Hepatocyte (in vitro differentiated cells): Measurements from ENCODE around the gene SLC6A20. TPM values are rescaled to one million over a fixed set of nuclear protein-coding genes. Genes with fewer than 3 reads are reported as not detected.

Experiments
- DNase-seq: peaks from one replicate; pipeline ENCODE4 v3.0.0-alpha.2; 2016; ENCODE audit warnings: low spot score
- H2AFZ ChIP-seq: fragments of 200-600 bp; sonication (generic); 2 replicates; pipeline ENCODE4 v1.6.0; 2016; ENCODE audit warnings: antibody characterized with exemption, mild to moderate bottlenecking
- H3K27ac ChIP-seq: fragments of 200-600 bp; sonication (generic); 2 replicates; pipeline ENCODE4 v1.5.1; 2016; ENCODE audit warnings: mild to moderate bottlenecking
- H3K27me3 ChIP-seq: fragments of 200-600 bp; sonication (generic); 2 replicates; pipeline ENCODE4 v1.6.1; 2016
- H3K36me3 ChIP-seq: fragments of 200-600 bp; sonication (generic); replicated peaks from 2 replicates; pipeline ENCODE4 v1.5.1; 2016; ENCODE audit warnings: low read depth; ENCODE audit not compliant: insufficient read depth
- H3K4me1 ChIP-seq: fragments of 200-600 bp; sonication (generic); 2 replicates; pipeline ENCODE4 v1.5.1; 2016; ENCODE audit warnings: mild to moderate bottlenecking, moderate library complexity; ENCODE audit not compliant: insufficient read depth
- H3K4me2 ChIP-seq: fragments of 200-600 bp; sonication (generic); 2 replicates; pipeline ENCODE4 v1.6.0; 2016
- H3K4me3 ChIP-seq: fragments of 200-600 bp; sonication (generic); 2 replicates; pipeline ENCODE4 v1.5.1; 2016; ENCODE audit warnings: mild to moderate bottlenecking
- H3K79me2 ChIP-seq: fragments of 200-600 bp; sonication (generic); 2 replicates; pipeline ENCODE4 v1.6.0; 2017; ENCODE audit warnings: mild to moderate bottlenecking
- H3K9me2 ChIP-seq: fragments of 200-600 bp; sonication (generic); replicated peaks from 2 replicates; pipeline ENCODE4 v1.6.0; 2017; ENCODE audit warnings: mild to moderate bottlenecking; ENCODE audit not compliant: insufficient read depth
- H3K9me3 ChIP-seq: fragments of 200-600 bp; sonication (generic); 2 replicates; pipeline ENCODE4 v1.5.1; 2016; ENCODE audit warnings: low read depth, mild to moderate bottlenecking
- H4K20me1 ChIP-seq: fragments of 200-600 bp; sonication (generic); 2 replicates; pipeline ENCODE4 v1.6.0; 2016; ENCODE audit warnings: mild to moderate bottlenecking; ENCODE audit not compliant: insufficient read depth, poor library complexity, severe bottlenecking
- EZH2 ChIP-seq: fragments of 200-600 bp; sonication (generic); IDR thresholded peaks from 2 replicates; pipeline ENCODE4 v1.6.1; 2016; ENCODE audit warnings: antibody characterized with exemption, mild to moderate bottlenecking, borderline replicate concordance
- EZH2phosphoT487 ChIP-seq: fragments of 200-600 bp; sonication (generic); IDR thresholded peaks from one replicate; pipeline ENCODE4 v1.6.1; 2018; ENCODE audit warnings: antibody characterized with exemption, mild to moderate bottlenecking, low read depth, moderate library complexity; ENCODE audit not compliant: unreplicated experiment, severe bottlenecking
- WGBS: methylation state at CpG from one replicate; pipeline ENCODE4 v1.1.6; 2016; ENCODE audit warnings: low lambda C conversion rate; ENCODE audit errors: missing lambda C conversion rate; 5-methylcytosine and 5-hydroxymethylcytosine counted together
- polyA plus RNA-seq: library from polyadenylated mRNA; unstranded; fragments of >200 nt; fragmentation: Nextera tagmentation; extraction: Ambion mirVana; gene quantifications from 2 replicates; pipeline ENCODE4 v1.2.1, GENCODE V29; 2016
- total RNA-seq: library from RNA; depleted of rRNA; stranded (reverse); fragments of >200 nt; gene quantifications from 2 replicates; pipeline ENCODE4 v1.2.3, GENCODE V29; 2014
- TF ChIP-seq, protein P1 (sequence below): fragments of 200-600 bp; sonication (generic); IDR thresholded peaks from 2 replicates; pipeline ENCODE4 v1.5.1; 2016; ENCODE audit warnings: antibody characterized with exemption, mild to moderate bottlenecking; ENCODE audit not compliant: poor library complexity

Gene SLC6A20
- total and polyA plus RNA-seq, 2 experiments from 2014 or later, result 5.7 to 9.6 TPM

DNA sequence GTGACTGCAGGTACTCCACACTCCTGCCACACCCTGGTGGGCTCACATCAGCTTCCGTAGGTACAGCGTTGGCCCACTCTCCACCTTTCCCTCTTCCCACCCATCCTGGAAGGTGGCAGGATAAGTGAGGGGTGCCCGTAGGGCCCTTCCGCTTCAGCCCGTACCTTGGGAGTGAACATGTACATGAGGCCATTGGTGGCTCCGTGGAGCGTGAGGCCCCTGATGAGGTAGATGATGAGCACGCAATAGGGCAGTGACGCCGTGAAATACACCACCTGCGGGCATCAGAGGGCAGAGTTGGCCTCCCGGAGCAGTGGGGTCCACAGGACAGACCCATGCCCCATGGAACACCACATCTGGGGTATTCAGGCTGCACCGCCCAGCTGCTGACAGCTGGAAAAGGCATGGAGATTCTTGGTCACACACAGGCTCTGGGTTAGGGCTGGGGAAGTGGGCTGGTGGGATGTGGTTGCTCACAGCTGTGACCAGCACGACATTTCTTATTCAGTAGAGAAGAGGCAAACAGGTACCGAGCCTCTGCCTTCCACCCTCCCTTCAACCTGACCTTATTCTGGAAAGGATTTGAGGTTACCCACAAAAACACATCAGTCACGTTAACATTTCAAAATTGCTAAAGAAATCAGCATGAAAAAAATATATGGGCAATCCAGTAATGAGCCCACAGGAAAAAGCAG is 23.8 kb downstream of the SLC6A20 start:
- Histone ChIP-seq H3K36me3 (no peaks in the 10 kb centered on the region), H3K79me2 (no peaks in the 10 kb centered on the region), H4K20me1 (no peaks in the 10 kb centered on the region), H3K4me2 (no peak overlapping the region), H3K9me3 (no peaks in the 10 kb centered on the region), H2AFZ (no peak overlapping the region), H3K4me1 (peaks cover 22% of the 10 kb centered on the region), H3K27ac (peak overlapping the region; percentile 95), H3K9me2 (no peaks in the 10 kb centered on the region), H3K27me3 (no peaks in the 10 kb centered on the region), H3K4me3 (no peak overlapping the region)
- no peak for DNase-seq
- 95% methylated on average over 16 of the region's 16 CpGs for WGBS
- TF ChIP-seq, protein P1, sequence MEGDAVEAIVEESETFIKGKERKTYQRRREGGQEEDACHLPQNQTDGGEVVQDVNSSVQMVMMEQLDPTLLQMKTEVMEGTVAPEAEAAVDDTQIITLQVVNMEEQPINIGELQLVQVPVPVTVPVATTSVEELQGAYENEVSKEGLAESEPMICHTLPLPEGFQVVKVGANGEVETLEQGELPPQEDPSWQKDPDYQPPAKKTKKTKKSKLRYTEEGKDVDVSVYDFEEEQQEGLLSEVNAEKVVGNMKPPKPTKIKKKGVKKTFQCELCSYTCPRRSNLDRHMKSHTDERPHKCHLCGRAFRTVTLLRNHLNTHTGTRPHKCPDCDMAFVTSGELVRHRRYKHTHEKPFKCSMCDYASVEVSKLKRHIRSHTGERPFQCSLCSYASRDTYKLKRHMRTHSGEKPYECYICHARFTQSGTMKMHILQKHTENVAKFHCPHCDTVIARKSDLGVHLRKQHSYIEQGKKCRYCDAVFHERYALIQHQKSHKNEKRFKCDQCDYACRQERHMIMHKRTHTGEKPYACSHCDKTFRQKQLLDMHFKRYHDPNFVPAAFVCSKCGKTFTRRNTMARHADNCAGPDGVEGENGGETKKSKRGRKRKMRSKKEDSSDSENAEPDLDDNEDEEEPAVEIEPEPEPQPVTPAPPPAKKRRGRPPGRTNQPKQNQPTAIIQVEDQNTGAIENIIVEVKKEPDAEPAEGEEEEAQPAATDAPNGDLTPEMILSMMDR, result no peak
- TF ChIP-seq EZH2, result no peak
- TF ChIP-seq EZH2phosphoT487, result no peak

- no peak overlapping the region for H3K27ac ChIP-seq
- no peak overlapping the region for H2AFZ ChIP-seq
- no peaks in the 10 kb centered on the region for H3K79me2 ChIP-seq
- no peaks in the 10 kb centered on the region for H3K36me3 ChIP-seq
- no peaks in the 10 kb centered on the region for H3K27me3 ChIP-seq
- no peak overlapping the region for H3K4me2 ChIP-seq
- H3K9me3 ChIP-seq, result no peaks in the 10 kb centered on the region
- H3K4me3 ChIP-seq, result no peak overlapping the region
- H3K9me2 ChIP-seq, result no peaks in the 10 kb centered on the region
- DNase-seq, result no peak
- no peaks in the 10 kb centered on the region for H4K20me1 ChIP-seq
- 99% methylated on average over 5 of the region's 5 CpGs for WGBS
- no peak for TF ChIP-seq EZH2
- TF ChIP-seq, protein P1, result no peak
- no peak for TF ChIP-seq EZH2phosphoT487
- peaks cover 22% of the 10 kb centered on the region for H3K4me1 ChIP-seq
These were observed 24.5 kb downstream of the SLC6A20 start for GRCh38 chr3:45771831-45772230.

- no peaks in the 10 kb centered on the region for H4K20me1 ChIP-seq
- no peaks in the 10 kb centered on the region for H3K27me3 ChIP-seq
- H3K4me3 ChIP-seq, result no peak overlapping the region
- peaks cover 22% of the 10 kb centered on the region for H3K4me1 ChIP-seq
- H3K4me2 ChIP-seq, result no peak overlapping the region
- H3K27ac ChIP-seq, result no peak overlapping the region
- no peaks in the 10 kb centered on the region for H3K9me2 ChIP-seq
- no peak for DNase-seq
- 97% methylated on average over 9 of the region's 9 CpGs for WGBS
- no peak overlapping the region for H2AFZ ChIP-seq
- no peaks in the 10 kb centered on the region for H3K36me3 ChIP-seq
- no peaks in the 10 kb centered on the region for H3K9me3 ChIP-seq
- TF ChIP-seq, protein P1, result no peak
- no peak for TF ChIP-seq EZH2phosphoT487
- H3K79me2 ChIP-seq, result no peaks in the 10 kb centered on the region
These were observed 25.1 kb downstream of the SLC6A20 start for GRCh38 chr3:45771166-45771775.
